Measurements from ENCODE around the gene IL18.
"Not testable (repeated sequence)": the region's sequence is repeated elsewhere in the genome, so short reads cannot be mapped to it uniquely, and the experiment has no call there.

Gene IL18
- total RNA-seq: 0.36 to 1.9 reads per million in 2 donors

DNA sequence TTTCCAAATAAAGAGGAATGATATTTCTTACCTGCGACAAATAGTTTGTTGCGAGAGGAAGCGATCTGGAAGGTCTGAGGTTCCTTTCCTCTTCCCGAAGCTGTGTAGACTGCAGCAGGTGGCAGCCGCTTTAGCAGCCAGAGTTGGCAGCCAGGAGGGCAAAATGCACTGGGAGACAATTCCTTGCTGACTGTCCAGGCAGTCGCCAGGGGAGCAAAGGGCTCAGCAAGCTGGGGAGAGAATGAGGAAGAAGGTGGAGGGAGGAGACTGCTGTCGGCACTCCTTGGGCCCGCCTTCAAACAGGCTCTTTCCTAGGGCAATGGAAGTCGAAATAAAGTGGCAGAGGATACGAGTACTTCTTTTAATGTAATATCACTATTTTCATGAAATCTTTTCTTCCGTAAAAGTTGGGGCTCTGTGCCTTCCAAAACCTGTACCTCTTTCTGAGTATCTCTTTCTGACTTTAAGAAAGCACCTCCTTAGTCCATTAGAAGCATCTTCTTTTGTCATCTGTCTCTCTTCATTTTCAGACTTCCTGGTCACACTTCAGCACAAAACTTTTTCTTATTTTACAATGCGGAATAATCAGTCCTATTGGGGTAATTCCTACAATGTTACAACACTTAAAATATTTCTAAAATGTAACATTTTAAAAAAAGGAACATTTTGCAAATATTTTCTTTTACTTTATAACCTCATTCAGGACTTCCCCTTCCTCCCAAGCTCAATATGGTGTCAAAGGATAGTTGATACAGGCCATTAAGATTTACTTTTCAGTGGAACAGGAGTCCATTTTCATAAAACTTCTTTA lies at the start of gene IL18:
Gene IL18 (minus strand): TSS at position 220 of the 811 bp plus-strand sequence. CDS start 9,041 bp downstream, outside the sequence.
- DNase-seq: no peak

DNA sequence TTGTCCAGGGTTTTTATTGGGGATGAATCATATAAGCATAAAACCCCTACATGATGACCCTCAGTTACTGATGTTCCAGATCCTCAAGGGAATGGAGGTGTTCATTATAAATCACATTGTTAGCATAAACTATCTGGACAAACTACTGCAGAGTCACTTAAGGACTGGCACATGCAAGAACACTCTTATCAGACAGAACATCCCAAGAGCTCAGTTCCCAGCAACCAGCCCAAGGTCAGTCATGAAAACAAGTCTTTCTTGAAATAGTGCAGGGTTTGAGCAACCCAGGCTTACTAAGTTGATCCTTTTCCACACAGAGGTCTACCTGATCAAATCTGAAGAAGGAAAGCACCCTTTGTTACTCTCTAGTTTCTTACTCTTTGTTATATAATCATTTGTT lies 48.8 kb upstream of the IL18 start:
- no peak for DNase-seq

DNA sequence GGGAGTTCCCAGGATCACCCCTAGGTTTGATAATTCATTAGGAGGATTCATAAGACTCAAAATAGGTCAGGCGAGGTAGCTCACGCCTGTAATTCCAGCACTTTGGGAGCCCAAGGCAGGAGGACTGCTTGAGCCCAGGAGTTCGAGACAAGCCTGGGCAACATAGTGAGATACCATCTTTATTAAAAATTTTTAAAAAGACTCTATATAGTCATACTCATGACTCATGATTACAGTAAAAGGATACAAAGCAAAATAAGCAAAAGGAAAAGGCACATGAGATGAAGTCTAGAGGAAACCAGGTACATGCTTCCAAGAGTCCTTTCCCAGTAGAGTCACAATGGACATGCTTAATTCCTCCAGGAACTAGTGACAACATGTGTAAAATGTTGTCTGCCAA lies 48.4 kb upstream of the IL18 start:
- no peak for DNase-seq

DNA sequence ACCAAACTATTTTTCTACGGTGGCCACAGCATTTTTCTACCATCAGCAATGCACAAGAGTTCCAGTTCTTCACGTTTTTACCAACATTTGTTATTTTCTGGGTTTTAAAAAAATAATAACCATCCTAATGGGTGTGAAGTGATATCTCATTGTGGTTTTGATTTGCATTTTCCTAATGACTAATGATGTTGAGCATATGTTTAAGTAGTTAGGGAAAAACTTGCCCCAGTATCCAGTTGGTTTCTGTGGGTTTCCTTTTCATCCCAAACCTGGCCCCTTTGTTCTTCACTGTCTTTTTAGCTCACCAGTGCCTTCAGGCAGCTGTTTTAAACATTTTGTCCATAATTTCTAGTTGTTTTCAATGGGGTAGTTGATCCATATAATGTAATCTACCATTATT lies 47.6 kb upstream of the IL18 start:
- no peak for DNase-seq

DNA sequence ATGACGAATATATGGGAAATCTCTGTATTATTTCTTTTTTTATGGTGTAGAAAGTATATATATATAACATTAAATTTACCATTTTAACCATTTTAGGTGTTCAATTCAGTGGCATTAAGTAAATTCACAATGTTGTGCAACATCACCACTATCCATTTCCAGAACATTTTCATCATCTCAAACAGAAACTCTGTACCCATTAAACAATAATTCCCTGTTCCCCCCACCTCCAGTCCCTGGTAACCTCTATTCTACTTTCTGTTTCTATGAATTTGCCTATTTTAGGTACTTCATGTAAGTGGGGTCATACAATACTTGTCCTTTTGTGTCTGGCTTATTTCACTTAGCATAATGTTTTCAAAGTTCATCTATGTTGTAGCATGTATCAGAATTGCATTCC lies 47.0 kb upstream of the IL18 start:
- DNase-seq: no peak

DNA sequence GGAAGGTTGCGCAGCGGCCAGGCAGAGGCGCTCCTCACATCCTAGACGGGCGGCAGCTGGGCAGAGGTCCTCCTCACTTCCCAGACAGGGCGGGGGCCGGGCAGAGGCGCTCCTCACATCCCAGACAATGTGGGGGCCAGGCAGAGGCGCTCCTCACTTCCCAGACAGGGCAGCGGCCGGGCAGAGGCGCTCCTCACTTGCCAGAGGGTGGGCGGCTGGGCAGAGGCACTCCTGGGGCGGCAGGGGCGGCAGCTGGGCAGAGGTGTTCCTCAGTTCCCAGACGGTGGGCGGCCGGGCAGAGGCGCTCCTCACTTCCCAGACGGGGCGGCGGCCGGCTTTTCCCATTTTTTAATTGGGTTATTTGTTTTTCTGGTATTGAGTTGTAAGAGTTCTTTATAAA lies 42.2 kb upstream of the IL18 start:
- no peak for DNase-seq

DNA sequence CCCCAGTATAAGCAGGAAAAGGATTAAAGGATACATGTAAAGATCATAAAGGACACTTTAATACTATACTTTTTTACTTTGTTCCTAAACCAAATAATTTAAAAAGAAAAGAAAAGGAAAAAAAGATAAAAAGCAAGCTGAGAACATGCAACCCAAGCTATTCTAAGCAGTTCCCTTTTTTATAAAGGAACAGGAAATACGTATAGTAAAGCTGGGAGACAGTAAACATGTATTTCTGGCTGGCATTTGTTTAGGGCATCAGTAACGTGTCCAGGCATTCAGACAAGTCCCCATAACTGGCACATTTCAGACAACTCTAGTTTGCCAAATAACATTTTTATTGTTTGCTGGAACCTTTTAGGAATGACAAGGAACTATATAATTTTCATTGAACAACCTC lies 36.4 kb upstream of the IL18 start:
- DNase-seq: no peak

DNA sequence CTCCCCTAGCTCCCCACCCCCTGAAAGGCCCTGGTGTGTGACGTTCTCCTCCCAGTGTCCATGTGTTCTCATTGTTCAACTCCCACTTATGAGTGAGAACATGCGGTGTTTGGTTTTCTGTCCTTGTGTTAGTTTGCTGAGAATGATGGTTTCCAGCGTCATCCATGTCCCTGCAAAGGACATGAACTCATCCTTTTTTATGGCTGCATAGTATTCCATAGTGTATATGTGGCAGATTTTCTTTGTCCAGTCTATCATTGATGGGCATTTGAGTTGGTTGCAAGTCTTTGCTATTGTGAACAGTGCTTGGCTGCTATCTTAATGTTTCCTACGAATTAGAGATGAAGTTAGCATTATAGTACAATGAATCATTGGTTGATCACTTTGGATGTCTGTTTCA lies 35.2 kb upstream of the IL18 start:
- DNase-seq: not testable (repeated sequence)

DNA sequence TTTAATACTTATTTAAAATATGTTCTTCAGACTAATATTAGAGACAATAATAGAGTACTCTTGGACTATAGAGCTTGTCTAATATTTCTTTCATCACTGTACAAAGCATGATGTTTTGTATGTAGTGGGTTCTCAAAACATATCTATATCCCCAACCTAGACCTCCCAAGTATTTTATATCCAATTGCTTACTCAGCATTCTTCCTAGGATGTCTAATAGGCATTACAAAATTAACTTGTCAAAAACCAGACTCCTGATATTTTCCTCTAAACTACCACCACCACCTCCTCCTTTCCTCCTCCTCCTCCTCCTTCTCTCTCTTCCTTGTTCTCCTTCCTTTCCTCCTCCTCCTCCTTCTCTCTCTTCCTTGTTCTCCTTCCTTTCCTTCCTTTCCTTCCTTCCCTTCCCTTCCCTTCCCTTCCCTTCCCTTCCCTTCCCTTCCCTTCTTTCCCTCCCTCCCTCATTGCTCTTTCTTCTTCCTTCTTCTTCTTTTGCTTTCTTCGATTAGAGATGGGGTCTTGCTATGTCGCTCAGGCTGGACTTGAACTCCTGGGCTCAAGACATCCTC lies 32.7 kb upstream of the IL18 start:
- no peak for DNase-seq

DNA sequence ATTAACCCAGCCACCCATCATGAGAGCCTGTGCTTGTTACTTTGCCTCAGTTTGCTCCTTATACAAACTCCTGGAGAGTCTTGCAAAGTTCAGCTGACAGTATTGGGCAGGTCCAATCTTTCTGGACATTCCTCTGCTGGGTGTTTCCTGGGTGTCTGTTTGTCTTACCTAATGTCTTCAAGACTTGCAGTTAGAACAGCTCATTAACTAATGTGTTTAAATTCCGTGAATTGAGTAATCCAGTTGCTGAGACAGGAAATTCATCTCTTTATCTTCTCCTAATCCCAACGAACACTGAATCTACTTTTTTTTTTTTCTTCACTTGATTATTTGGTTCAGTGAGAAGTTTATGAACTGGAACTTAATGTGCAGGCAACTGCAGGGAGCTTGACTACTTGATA lies 32.1 kb upstream of the IL18 start:
- DNase-seq: no peak

DNA sequence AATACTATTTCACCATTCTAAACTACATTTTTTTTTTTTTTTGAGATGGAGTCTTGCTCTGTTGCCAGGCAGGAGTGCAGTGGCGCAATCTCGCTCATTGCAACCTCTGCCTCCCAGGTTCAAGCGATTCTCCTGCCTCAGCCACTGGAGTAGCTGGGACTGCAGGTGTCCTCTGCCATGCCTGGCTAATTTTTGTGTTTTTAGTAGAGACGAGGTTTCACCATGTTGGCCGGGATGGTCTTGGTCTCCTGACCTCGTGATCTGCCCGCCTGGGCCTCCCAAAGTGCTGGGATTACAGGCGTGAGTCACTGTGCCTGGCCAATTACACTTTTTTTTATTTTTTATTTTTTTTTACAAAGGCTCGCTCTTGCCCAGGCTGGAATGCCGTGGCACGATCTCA lies 31.2 kb upstream of the IL18 start:
- DNase-seq: not testable (repeated sequence)

DNA sequence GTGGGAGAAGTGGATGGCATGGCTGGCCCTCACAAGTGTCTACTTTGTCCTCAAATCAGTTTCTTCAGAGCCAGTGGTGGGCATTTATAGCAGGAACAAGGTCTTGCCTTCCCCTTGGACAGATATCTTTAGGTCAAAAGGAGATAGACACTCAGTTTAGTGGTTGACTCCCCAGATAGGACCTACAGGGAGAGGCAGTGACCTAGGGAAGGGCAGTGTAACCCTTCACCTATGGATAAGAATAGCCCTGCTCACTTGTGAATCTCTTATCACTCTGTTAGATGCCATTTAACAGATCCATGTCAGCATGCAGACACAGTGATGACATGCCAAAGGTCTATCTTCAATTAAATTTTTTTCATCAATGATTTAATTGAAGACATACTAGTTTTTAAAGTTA lies 22.4 kb upstream of the IL18 start:
- no peak for DNase-seq

DNA sequence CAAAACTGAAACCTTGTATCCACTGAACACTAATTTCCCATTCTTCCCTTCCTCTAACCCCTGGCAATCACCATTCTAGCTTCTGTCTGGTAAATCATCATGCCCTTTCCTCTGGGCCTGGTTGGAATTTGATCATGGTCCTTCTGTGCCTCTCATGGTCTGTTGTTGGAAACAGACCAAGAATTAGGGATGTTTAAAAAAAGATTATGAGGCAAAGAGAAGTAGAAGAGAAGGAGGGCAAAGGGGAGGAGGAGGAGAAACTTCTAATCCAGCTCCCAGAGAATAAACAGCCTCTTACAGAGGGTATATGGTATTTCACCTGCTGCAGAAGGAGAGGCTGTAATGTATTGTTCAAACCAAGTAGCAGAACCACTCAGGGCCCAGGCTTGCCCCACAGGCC lies 22.0 kb upstream of the IL18 start:
- no peak for DNase-seq

DNA sequence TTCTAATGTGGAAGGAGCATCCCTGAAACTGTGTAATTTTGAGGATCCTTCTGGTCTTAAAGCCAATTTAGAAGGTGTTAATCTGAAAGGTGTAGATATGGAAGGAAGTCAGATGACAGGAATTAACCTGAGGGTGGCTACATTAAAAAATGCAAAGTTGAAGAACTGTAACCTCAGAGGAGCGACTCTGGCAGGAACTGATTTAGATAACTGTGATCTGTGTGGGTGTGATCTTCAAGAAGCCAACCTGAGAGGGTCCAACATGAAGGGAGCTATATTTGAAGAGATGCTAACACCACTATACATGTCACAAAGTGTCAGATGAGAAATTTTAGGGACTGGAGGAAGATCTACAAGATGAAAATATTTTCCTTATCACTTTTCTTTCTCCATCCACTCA lies 19.0 kb upstream of the IL18 start:
- no peak for DNase-seq

DNA sequence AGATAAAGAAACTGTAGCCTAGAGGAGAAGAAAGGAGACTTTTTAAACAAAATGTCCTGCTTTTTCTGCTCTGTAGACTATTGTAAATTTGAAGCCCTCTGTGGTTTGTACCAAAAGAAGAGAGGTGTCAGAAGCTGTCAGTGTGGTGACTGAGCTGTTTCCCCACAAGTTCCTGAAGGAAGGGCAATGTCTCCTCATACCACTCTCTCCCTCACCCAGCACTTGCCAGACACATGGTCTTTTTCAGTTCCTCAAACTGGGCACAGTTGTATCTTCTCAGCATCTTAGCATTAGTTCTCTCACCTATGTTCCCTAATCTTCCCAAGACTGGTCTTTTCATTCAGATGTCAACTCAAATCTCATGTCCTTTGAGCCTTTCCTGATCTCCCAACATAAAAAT lies 15.7 kb upstream of the IL18 start:
- DNase-seq: no peak

DNA sequence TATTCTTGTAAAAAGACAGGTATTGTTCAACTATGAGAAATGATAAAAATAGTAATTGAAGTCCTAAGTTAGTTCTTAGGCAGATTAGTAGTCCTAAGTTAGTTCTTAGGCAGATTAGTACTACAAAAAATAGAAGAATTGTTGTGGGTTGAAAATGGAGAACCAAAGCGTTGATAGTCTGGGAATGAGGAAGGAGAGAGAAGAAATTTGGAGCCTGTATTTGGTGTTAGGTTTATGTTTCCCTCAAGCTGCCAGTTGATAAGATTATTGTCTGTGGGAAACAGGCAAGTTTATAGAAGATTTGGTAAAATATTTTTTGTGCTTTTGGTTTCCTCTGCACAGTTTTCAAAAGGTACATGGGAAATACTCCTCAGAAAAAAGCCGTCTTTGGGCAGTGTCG lies 15.0 kb upstream of the IL18 start:
- DNase-seq: no peak

DNA sequence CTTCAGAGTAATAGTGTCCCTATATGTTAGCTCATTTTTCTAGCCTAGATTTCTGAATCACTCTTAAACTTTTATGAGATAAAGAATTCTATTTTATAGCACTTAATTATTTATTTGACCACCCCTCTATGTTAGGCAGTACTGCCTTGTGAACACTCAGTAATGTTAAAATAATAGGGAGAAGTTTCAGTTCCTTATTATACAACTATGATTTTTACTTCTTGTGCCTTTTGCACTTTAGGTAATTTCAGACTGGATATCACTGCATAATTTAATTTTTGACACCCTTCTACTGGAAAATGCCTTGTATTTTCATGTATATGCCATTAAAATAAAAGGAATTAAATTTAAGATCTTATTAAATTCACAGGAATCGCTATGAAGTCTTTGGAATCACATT lies 14.5 kb upstream of the IL18 start:
- DNase-seq: no peak

DNA sequence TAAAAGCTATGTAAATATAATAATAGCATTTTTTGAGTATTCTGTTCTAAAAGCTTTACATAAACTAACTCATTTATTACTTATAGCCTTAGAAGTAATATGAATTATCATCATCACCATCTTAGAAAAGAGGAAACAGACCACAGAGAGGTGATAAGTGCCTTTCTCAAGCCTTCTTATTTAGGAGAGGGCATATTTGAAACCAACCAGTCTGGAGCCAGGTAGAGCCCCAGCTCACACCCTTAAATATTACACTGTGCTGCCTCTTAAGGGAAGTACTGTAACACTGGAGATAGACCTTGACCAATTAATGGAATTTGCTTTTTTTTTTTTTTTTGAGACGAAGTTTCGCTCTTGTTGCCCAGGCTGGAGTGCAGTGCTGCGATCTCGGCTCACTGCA lies 13.7 kb upstream of the IL18 start:
- DNase-seq: no peak

DNA sequence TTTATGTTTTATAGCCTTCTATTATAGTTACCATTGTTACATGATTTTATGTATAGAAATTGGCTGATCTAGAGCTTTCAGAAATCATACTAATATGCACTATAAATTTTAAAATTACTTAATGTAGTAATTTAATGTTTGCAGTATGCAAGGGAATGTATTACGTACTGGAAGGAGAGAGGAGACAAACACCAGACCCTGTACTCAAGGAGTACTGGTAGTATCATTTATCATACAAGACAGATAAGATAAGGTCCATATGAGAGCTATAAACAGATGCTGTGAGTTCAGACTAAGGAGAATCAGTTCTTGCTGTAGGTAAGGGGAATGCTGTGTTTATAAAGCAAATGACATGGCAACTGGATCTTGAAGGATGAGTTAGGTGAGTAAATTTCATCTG lies 12.2 kb upstream of the IL18 start:
- no peak for DNase-seq

DNA sequence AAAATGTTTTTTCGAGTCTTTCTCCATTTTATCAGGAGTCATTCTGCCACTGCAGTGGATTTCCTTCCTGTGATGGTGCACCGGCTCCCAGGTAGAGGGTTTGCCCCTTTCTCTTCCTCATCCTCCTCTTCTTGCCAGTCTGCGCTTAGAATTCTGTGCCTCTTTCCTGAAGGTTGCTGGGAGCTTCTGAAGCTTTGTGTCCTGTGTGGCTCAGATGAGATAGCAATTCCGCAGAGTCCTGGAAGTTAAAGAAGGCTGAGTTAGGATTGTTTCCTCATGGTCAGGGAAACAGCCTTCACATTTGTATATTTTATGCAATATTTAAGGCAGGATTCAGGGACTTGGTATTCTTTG lies 11.7 kb upstream of the IL18 start:
- no peak for DNase-seq

DNA sequence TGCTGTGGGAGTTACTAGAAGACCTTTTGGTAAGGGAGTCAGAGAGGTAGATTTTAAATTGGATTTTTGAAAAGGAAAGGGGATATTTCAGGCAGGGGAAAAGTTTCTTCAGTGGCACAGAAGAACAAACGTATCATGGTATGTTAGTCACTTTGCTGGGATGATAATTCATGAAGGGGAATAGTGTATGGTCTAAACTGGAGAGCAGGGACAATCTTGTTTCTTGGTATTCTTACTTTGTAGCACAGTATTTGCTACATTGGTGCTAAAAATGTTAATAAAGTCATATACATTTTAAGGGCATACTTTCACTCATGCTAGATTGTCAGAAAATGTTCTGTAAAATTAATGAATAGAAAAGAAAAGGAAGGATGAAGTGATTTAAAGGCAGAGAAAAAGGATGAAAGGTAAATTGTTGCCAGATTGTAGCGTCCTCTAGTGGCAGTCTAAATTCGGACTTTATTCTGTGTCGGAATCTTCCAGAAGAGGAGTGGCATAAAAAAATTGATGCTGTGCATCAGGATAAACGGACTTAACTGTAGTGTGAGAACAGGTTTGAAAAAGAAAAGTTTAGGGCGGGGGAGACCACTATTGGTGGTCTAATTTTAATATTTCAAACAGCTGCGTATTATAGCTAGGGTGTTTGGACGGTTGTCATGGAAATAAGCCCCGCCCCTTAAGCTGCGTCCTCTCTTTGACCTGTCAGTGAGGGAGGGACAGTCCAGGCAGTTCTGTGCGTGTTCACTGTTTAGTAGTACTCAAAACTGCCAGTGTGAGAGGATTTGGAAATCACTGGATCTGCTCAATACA lies 11.1 kb upstream of the IL18 start, which contains the start of gene BCO2:
Gene BCO2 (plus strand): TSS at position 724 of the 810 bp plus-strand sequence. CDS start 90 bp downstream, outside the sequence.
- no peak for DNase-seq

DNA sequence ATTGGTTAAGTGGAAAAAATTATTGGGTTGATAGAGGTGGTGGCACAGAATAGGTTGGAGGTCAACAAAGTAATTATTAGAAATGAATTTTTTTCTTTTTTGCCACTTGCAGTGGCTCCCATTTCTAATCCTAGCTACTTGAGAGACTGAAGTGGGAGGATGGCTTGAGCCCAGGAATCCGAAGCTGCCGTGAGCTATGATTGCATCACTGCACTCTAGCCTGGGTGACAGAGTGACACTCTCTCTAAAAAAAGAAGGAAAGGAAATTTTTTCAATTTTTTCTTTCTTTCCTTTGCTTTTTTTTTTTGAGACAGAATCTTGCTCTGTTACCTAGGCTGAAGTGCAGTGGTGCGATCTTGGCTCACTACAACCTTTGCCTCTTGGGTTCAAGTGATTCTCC lies 9.3 kb upstream of the IL18 start:
- DNase-seq: no peak

DNA sequence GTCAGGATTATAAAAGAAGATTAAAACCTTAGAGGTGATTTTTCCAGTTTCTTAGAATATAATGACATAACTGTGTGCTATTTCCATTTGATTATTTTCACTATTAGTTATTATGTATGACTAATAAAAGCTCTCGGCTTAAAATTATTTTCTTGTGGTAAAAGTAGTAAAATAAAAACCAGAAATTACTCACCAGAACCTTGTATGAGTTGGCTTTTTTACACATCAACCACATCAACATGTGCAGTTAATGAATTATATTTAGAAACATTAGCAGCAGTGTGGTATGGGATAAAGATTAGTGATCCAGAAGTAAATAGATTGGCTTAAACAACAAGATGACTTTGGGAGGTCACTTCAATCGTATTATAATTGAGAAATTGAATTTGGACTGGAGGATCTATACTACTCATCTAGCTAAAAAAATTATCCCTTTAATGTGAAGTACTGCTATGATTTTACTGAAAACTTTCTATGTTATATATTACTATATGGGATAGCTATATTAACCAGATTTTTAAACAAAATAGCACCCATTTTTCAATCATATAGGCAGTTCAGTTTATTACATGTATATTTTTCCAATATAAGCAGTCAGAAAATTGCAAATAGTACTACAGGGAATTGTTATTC lies 8.6 kb upstream of the IL18 start:
- DNase-seq: no peak
